ENCODE results near the gene HS3ST6. TPM values are rescaled to one million over a fixed set of nuclear protein-coding genes. Genes with fewer than 3 reads are reported as not detected.

HS3ST6 gene
- total RNA-seq, 3 donors from 2014 or later: not detected

DNA sequence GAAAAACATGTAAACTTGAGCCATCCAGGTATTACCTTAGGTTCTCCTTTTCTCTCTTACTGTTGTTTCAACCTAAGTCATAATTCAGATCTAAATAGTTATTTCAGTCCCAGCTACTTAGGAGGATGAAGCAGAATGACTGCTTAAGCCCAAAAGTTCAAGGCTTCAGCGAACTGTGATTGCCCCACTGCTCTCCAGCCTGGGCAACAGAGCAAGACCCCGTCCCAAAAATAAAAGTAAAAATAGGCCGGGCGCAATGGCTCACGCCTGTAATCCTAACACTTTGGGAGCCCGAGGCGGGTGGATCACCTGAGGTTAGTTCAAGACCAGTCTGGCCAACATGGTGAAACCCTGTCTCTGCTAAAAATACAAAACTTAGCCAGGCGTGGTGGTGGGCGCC is 55.8 kb downstream of the HS3ST6 start:
- intact Hi-C loops (cut with DNase I; ENCODE audit: low total_unique reads): no loop called here
- H3K36me3 ChIP-seq: no peaks in the 10 kb centered on the region
- peaks cover 0 to 17% of the 10 kb centered on the region in 2 donors for H3K27me3 ChIP-seq

DNA sequence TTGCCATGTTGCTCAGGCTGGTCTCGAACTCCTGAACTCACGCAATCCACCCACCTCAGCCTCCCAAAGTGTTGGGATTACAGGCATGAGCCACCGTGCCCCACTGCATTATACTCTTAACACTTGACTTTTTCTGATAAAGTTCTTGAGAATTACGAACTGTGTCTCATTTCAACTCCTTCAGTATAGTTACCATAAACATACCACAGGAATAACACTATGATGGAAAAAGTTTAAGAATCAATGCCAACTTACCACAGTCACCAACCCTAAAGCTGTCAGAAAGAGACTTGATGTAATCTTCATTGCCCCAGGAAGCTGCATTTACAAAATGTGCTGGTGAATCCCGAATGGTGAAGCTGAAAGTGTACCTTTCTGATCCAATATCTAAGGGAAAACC is 56.5 kb downstream of the HS3ST6 start:
- H3K27ac ChIP-seq: no peak overlapping the region
- no peak for TF ChIP-seq POLR2AphosphoS5 (IDR thresholded peaks at IDR 0.05)
- TF ChIP-seq POLR2A (IDR thresholded peaks at IDR 0.05): no peak
- TF ChIP-seq, protein P1, sequence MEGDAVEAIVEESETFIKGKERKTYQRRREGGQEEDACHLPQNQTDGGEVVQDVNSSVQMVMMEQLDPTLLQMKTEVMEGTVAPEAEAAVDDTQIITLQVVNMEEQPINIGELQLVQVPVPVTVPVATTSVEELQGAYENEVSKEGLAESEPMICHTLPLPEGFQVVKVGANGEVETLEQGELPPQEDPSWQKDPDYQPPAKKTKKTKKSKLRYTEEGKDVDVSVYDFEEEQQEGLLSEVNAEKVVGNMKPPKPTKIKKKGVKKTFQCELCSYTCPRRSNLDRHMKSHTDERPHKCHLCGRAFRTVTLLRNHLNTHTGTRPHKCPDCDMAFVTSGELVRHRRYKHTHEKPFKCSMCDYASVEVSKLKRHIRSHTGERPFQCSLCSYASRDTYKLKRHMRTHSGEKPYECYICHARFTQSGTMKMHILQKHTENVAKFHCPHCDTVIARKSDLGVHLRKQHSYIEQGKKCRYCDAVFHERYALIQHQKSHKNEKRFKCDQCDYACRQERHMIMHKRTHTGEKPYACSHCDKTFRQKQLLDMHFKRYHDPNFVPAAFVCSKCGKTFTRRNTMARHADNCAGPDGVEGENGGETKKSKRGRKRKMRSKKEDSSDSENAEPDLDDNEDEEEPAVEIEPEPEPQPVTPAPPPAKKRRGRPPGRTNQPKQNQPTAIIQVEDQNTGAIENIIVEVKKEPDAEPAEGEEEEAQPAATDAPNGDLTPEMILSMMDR (IDR thresholded peaks at IDR 0.05): no peak
- H3K36me3 ChIP-seq: no peaks in the 10 kb centered on the region
- H3K4me1 ChIP-seq: no peaks in the 10 kb centered on the region
- no peaks in the 10 kb centered on the region for H3K9me3 ChIP-seq
- no peak for DNase-seq (ENCODE audit: low spot score in 2 of 2)
- peaks cover 0 to 17% of the 10 kb centered on the region in 2 donors for H3K27me3 ChIP-seq
- no peak overlapping the region for H3K4me3 ChIP-seq
- intact Hi-C loops (cut with DNase I; ENCODE audit: low total_unique reads): no loop called here

More for the DNA sequence above, 55.8 kb downstream of the HS3ST6 start:
- no peaks in the 10 kb centered on the region for H3K4me1 ChIP-seq
- DNase-seq (ENCODE audit: low spot score in 2 of 2): no peak
- no peaks in the 10 kb centered on the region for H3K9me3 ChIP-seq
- no peak overlapping the region for H3K4me3 ChIP-seq
- H3K27ac ChIP-seq: no peak overlapping the region
- TF ChIP-seq, protein P1 (IDR thresholded peaks at IDR 0.05): no peak
- TF ChIP-seq POLR2A (IDR thresholded peaks at IDR 0.05): no peak
- no peak for TF ChIP-seq POLR2AphosphoS5 (IDR thresholded peaks at IDR 0.05)

Other genes with a start within 250 kb of the HS3ST6 start
- gene JPT2, start 240.1 kb downstream of the HS3ST6 start, total RNA-seq: 10 to 100 TPM; 19.2 to 44.2 (median 36.0) TPM
- gene MAPK8IP3, start 212.2 kb downstream of the HS3ST6 start, total RNA-seq: 10 to 100 TPM; 41.1 to 82.6 (median 71.6) TPM
- 100 to 1,000 TPM in 2 of 3 donors, 10 to 100 TPM in 1; 86.6 to 119 (median 115) TPM for gene NME3, start 146.9 kb downstream of the HS3ST6 start, total RNA-seq
- 10 to 100 TPM in 2 of 3 donors, 1 to 10 TPM in 1; 4.6 to 17.4 (median 14.0) TPM for gene EME2, start 145.6 kb downstream of the HS3ST6 start, total RNA-seq
- 10 to 100 TPM; 85.9 to 95.4 (median 87.8) TPM for gene MRPS34, start 145.3 kb downstream of the HS3ST6 start, total RNA-seq
- 100 to 1,000 TPM in 1 of 3 donors, 10 to 100 TPM in 2; 84.9 to 107 (median 88.5) TPM for gene SPSB3, start 135.8 kb downstream of the HS3ST6 start, total RNA-seq
- 10 to 100 TPM; 61.6 to 82.6 (median 80.3) TPM for gene NUBP2, start 135.5 kb downstream of the HS3ST6 start, total RNA-seq
- under 1 TPM; 0.32 to 0.44 (median 0.33) TPM for gene IGFALS, start 124.7 kb downstream of the HS3ST6 start, total RNA-seq
- 100 to 1,000 TPM in 1 of 3 donors, 10 to 100 TPM in 2; 61.9 to 114 (median 74.7) TPM for gene HAGH, start 91.6 kb downstream of the HS3ST6 start, total RNA-seq
- 10 to 100 TPM; 27.2 to 35.4 (median 29.7) TPM for gene FAHD1, start 91.2 kb downstream of the HS3ST6 start, total RNA-seq
- not detected for gene MEIOB, start 46.3 kb downstream of the HS3ST6 start, total RNA-seq
- gene MSRB1, start 24.8 kb upstream of the HS3ST6 start, total RNA-seq: 10 to 100 TPM; 12.1 to 17.4 (median 17.0) TPM
- not detected for gene RPL3L, start 36.3 kb upstream of the HS3ST6 start, total RNA-seq
- 100 to 1,000 TPM; 114 to 233 (median 144) TPM for gene NDUFB10, start 41.1 kb upstream of the HS3ST6 start, total RNA-seq
- 1,000 to 10,000 TPM; 1,340 to 2,607 (median 1,661) TPM for gene RPS2, start 46.4 kb upstream of the HS3ST6 start, total RNA-seq
- under 1 TPM in 1 of 3 donors, not detected in 2; 0.98 TPM for gene RNF151, start 48.4 kb upstream of the HS3ST6 start, total RNA-seq
- 10 to 100 TPM; 32.9 to 42.3 (median 33.1) TPM for gene TBL3, start 53.6 kb upstream of the HS3ST6 start, total RNA-seq
- under 1 TPM in 2 of 3 donors, not detected in 1; 0.88 to 0.98 TPM for gene NOXO1, start 63.1 kb upstream of the HS3ST6 start, total RNA-seq
- gene GFER, start 65.8 kb upstream of the HS3ST6 start, total RNA-seq: 10 to 100 TPM; 15.7 to 18.1 (median 17.9) TPM
- 1 to 10 TPM in 1 of 3 donors, under 1 TPM in 2; 0.44 to 2.0 (median 0.64) TPM for gene SYNGR3, start 71.6 kb upstream of the HS3ST6 start, total RNA-seq
- 10 to 100 TPM; 16.0 to 25.2 (median 22.2) TPM for gene ZNF598, start 91.4 kb upstream of the HS3ST6 start, total RNA-seq
- gene NPW, start 101.4 kb upstream of the HS3ST6 start, total RNA-seq: not detected
- 10 to 100 TPM; 31.5 to 58.3 (median 38.9) TPM for gene NHERF2, start 108.5 kb upstream of the HS3ST6 start, total RNA-seq
- 10 to 100 TPM; 10.6 to 27.9 (median 16.1) TPM for gene NTHL1, start 129.4 kb upstream of the HS3ST6 start, total RNA-seq
- gene TSC2, start 129.6 kb upstream of the HS3ST6 start, total RNA-seq: 10 to 100 TPM; 41.6 to 52.4 (median 48.9) TPM
- gene PKD1, start 217.5 kb upstream of the HS3ST6 start, total RNA-seq: 100 to 1,000 TPM in 2 of 3 donors, 10 to 100 TPM in 1; 74.2 to 110 (median 107) TPM
- 1 to 10 TPM in 2 of 3 donors, not detected in 1; 3.5 to 3.9 TPM for gene RAB26, start 230.2 kb upstream of the HS3ST6 start, total RNA-seq
- gene TRAF7, start 237.4 kb upstream of the HS3ST6 start, total RNA-seq: 10 to 100 TPM; 28.4 to 35.4 (median 32.5) TPM

Measured in breast epithelium (tissue), 4 donors.